GM18517 (cell line): ENCODE results near the gene PHRF1.

Experiments
- ATAC-seq: cut with Tn5 transposase; IDR thresholded peaks from one replicate; pipeline ENCODE4 v1.9.1; 2021; ENCODE audit warnings: mild to moderate bottlenecking, moderate library complexity; ENCODE audit not compliant: unreplicated experiment

Gene PHRF1

DNA sequence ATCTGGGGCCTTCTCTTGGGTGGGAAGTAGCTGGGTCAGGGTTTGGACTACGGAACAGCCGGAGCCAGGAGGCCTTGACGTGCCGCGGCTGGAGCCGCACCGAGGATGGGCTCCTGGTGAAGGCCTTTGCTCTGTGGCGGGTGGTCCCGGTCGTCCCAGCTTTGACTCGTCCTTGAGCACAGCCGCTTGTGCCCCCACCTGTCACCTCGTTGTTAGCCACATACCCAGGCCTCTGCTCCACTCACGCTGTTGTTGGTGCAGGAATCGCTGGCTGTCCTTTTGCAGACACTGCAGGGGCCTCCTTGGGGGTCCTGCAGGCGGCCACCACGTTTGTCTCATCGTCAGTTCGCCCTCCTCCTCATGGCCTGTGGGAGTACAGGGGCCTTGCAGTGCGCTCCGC is 17.1 kb downstream of the PHRF1 start:
- no peak for ATAC-seq

DNA sequence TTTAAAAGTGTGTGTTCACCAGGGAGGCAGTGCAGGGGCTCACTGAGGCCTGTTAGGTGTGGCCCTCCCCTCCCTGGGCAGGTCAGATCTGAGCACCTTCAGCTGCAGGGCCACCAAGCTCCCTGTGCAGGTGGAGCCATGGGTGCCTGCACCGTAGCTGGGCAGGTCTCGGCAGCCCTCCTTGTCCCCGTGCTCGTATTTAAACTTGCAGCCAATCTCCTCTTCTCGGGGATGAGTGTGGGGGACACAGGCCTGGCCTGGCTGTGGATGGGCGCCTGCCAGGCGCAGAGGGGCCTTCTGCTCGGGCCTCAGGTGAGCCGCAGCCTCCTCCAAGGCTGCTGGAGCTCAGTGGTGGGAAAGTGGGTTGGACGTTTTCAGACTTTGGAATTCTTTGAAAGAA is 19.1 kb downstream of the PHRF1 start:
- no peak for ATAC-seq

- ATAC-seq, result no peak
Observed at GRCh38 chr11:596374-596773, 20.1 kb downstream of the PHRF1 start.

GRCh38 chr11:597166-597725 is 21.0 kb downstream of the PHRF1 start:
- ATAC-seq, result no peak

DNA sequence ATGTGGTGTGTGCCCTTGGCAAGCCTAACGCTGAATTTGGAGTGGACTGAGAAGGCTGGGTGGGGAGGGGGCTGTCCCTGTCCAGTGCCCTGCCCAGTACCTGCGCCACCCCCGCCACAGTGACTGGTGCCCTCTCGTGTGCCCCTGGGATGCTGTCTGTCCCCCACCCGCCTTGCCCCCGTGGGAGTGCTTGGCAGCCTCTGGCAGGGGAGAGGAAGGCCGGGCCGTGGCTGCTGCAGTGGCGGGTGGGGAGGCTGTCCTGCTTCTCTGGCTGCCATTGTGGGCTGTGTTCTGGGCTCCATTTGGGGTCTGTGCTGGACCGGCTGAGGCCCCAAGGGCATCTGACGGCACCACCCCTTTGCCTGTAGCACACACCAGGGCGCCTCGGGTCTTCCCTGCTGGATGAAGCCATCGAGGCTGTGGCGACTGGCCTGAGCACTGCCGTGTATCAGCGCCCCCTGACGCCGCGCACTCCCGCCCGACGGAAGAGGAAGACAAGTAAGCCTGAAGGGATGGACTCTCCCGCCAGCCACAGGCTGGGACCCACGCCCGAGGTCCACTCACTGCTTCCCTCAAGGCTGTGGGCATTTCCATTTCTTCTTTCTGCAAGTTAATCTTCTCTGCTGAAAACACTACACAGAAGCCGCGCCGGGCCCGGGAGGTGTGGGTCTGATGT is 21.9 kb downstream of the PHRF1 start:
- no peak for ATAC-seq

GRCh38 chr11:601573-602245 is 25.4 kb downstream of the PHRF1 start:
- ATAC-seq, result no peak

- no peak for ATAC-seq
Observed at GRCh38 chr11:603154-603553, 26.9 kb downstream of the PHRF1 start.

GRCh38 chr11:605286-606129 is 29.2 kb downstream of the PHRF1 start:
- ATAC-seq, result no peak

GRCh38 chr11:606245-606644 is 30.0 kb downstream of the PHRF1 start:
- no peak for ATAC-seq

DNA sequence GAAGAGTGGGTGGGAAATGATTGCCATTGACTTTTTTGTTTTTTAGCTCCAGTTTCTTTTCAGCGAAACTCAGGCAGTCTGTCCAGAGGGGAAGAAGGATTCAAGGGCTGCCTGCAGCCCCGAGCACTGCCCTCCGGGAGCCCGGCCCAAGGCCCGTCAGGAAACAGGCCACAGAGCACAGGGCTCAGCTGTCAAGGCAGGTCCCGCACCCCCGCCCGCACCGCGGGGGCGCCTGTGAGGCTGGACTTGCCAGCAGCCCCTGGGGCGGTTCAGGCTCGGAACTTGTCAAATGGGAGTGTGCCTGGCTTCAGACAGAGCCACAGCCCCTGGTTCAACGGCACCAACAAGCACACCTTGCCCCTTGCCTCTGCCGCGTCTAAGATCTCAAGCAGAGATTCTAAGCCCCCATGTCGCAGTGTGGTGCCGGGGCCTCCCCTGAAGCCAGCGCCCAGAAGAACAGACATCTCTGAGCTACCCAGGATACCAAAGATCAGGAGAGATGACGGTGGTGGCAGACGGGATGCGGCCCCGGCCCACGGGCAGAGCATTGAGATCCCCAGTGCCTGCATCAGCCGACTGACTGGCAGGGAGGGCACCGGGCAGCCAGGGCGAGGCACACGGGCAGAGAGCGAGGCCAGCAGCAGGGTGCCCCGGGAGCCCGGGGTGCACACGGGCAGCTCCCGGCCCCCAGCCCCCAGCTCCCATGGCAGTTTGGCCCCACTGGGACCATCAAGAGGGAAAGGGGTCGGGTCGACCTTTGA is 30.9 kb downstream of the PHRF1 start:
- no peak for ATAC-seq

DNA sequence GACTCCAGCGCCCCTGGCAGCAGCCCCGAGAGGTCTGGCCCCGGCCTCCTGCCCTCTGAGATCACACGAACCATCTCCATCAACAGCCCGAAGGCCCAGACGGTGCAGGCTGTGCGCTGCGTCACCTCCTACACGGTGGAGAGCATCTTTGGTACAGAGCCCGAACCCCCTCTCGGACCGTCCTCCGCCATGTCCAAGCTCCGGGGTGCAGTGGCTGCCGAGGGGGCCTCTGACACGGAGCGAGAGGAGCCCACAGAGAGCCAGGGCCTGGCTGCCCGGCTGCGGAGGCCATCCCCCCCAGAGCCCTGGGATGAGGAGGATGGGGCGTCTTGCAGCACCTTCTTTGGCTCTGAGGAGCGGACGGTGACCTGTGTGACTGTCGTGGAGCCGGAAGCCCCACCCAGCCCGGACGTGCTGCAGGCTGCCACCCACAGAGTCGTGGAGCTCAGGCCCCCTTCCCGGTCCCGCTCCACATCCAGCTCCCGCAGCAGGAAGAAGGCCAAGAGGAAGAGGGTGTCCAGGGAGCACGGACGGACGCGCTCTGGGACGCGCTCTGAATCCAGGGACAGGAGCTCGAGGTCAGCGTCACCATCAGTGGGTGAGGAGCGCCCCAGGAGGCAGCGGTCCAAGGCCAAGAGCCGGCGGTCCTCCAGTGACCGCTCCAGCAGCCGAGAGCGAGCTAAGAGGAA is 31.8 kb downstream of the PHRF1 start:
- no peak for ATAC-seq

DNA sequence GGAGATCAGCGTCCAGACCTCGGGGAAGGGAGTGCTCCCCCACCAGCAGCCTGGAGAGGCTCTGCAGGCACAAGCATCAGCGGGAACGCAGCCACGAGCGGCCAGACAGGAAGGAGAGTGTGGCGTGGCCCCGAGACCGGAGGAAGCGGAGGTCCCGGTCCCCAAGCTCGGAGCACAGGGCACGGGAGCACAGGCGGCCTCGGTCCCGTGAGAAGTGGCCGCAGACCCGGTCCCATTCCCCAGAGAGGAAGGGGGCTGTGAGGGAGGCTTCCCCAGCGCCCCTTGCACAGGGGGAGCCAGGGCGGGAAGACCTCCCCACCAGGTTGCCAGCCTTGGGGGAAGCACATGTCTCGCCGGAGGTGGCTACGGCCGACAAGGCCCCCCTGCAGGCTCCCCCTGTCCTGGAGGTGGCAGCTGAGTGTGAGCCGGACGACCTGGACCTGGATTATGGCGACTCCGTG is 32.6 kb downstream of the PHRF1 start:
- ATAC-seq, result no peak

- no peak for ATAC-seq
Observed at GRCh38 chr11:609341-609811, 33.1 kb downstream of the PHRF1 start.

GRCh38 chr11:610146-610801 is 34.0 kb downstream of the PHRF1 start:
- no peak for ATAC-seq

- no peak for ATAC-seq
Observed at GRCh38 chr11:611001-611996, 35.0 kb downstream of the PHRF1 start.

GRCh38 chr11:612201-612960 is 36.1 kb downstream of the PHRF1 start:
- no peak for ATAC-seq

DNA sequence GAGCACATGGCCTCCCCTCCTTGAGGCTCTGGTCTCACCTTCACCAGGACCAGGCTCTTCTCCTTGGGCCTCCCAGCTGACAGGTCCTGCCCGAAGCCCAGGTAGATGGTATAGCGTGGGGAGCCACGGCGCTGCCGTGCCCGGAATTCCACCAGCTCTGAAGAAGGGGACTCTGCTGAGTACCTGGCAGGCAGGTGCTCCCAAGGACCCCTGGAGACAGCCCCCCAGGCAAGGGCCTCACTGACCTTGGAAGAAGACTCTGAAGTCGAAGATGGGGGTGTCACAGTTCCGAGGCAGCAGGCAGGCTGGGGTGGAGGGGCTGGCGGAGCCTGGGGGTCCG is 36.7 kb downstream of the PHRF1 start:
- no peak for ATAC-seq
